Neural cell (in vitro differentiated cells): ENCODE results near the gene ATP11A.

ENCODE experiments used
- EP300 ChIP-seq: fragments of 450-650 bp; conservative IDR thresholded peaks from 2 replicates; pipeline ENCODE4 v1.6.1; 2014; ENCODE audit warnings: antibody characterized with exemption, mild to moderate bottlenecking, moderate library complexity; ENCODE audit not compliant: poor library complexity, severe bottlenecking
- EZH2 ChIP-seq: fragments of 200-600, 300-800 bp; shearing (Covaris generic), sonication (generic); IDR thresholded peaks from 2 replicates; pipeline ENCODE4 v1.6.1; 2014; ENCODE audit warnings: antibody characterized with exemption, low read length, borderline replicate concordance, mild to moderate bottlenecking; ENCODE audit not compliant: insufficient read depth, poor library complexity, severe bottlenecking
- POLR2AphosphoS5 ChIP-seq: IDR thresholded peaks from 2 replicates; pipeline ENCODE4 v1.6.1; 2012
- TF ChIP-seq, protein P1 (sequence below): fragments of 450-650 bp; IDR thresholded peaks from 2 replicates; pipeline ENCODE4 v1.5.1; 2014; ENCODE audit warnings: antibody characterized with exemption, mild to moderate bottlenecking, moderate library complexity; ENCODE audit not compliant: poor library complexity, severe bottlenecking
- TF ChIP-seq, protein P2 (sequence below): IDR thresholded peaks from 2 replicates; pipeline ENCODE4 v1.6.1; 2012; ENCODE audit warnings: borderline replicate concordance

DNA sequence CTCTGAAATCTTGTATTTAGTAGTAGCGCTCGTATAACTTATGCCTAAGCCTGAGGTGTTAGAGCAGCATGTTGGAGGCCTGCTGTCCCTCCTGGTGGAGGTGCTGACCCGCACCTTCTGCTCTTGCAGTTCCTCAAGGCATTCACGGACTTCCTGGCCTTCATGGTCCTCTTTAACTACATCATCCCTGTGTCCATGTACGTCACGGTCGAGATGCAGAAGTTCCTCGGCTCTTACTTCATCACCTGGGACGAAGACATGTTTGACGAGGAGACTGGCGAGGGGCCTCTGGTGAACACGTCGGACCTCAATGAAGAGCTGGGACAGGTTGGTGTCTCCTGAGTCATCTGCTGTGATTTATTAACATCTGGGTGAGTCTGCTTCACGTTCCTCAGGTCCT lies 136.7 kb downstream of the ATP11A start:
- no peak for TF ChIP-seq POLR2AphosphoS5
- no peak for TF ChIP-seq EP300
- TF ChIP-seq EZH2 = no peak
- TF ChIP-seq, protein P1, sequence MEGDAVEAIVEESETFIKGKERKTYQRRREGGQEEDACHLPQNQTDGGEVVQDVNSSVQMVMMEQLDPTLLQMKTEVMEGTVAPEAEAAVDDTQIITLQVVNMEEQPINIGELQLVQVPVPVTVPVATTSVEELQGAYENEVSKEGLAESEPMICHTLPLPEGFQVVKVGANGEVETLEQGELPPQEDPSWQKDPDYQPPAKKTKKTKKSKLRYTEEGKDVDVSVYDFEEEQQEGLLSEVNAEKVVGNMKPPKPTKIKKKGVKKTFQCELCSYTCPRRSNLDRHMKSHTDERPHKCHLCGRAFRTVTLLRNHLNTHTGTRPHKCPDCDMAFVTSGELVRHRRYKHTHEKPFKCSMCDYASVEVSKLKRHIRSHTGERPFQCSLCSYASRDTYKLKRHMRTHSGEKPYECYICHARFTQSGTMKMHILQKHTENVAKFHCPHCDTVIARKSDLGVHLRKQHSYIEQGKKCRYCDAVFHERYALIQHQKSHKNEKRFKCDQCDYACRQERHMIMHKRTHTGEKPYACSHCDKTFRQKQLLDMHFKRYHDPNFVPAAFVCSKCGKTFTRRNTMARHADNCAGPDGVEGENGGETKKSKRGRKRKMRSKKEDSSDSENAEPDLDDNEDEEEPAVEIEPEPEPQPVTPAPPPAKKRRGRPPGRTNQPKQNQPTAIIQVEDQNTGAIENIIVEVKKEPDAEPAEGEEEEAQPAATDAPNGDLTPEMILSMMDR = no peak
- TF ChIP-seq, protein P2, sequence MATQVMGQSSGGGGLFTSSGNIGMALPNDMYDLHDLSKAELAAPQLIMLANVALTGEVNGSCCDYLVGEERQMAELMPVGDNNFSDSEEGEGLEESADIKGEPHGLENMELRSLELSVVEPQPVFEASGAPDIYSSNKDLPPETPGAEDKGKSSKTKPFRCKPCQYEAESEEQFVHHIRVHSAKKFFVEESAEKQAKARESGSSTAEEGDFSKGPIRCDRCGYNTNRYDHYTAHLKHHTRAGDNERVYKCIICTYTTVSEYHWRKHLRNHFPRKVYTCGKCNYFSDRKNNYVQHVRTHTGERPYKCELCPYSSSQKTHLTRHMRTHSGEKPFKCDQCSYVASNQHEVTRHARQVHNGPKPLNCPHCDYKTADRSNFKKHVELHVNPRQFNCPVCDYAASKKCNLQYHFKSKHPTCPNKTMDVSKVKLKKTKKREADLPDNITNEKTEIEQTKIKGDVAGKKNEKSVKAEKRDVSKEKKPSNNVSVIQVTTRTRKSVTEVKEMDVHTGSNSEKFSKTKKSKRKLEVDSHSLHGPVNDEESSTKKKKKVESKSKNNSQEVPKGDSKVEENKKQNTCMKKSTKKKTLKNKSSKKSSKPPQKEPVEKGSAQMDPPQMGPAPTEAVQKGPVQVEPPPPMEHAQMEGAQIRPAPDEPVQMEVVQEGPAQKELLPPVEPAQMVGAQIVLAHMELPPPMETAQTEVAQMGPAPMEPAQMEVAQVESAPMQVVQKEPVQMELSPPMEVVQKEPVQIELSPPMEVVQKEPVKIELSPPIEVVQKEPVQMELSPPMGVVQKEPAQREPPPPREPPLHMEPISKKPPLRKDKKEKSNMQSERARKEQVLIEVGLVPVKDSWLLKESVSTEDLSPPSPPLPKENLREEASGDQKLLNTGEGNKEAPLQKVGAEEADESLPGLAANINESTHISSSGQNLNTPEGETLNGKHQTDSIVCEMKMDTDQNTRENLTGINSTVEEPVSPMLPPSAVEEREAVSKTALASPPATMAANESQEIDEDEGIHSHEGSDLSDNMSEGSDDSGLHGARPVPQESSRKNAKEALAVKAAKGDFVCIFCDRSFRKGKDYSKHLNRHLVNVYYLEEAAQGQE = no peak
